Central memory CD4-positive, alpha-beta T cell (primary cell): ENCODE results near the gene CCT7.

ENCODE experiments used
- DNase-seq: peaks from one replicate; pipeline ENCODE4 v3.0.0; 2022

Gene CCT7

DNA sequence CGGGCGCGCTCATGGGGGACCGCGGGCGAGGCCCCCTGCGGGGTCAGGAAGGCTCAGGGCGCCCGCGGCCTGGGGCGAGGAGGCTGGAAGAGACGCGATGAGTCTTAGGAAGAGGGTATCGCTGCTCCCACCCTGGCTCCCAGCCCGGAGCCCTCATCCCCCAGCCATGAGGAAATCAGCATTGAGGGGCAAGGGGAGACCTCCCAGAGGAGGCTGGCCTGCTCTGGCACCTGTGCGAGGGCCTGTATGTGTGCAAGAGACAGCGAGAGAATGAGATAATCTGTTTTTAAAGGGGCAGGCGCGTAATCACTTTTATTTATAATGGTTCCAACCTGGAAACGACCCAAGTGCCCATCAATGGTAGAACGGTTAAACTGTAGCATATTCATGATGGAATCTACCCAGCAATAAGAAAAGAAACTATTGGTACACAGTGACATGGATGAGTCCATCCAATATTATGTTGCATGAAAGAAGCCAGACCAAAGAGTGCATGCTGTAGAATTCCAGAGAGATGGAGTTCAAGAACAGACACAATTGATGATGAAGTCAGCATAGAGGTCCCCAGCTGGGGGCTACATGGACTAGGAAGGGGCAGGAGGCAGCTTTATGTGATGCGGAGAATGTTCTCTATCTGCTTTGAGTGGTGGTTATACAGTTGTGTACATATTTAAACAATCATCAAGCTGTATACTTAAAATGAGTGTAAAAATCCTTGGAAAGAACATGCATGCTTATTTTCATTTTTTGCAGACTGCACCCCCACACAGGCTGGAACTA lies 35.8 kb downstream of the CCT7 start:
- no peak for DNase-seq

DNA sequence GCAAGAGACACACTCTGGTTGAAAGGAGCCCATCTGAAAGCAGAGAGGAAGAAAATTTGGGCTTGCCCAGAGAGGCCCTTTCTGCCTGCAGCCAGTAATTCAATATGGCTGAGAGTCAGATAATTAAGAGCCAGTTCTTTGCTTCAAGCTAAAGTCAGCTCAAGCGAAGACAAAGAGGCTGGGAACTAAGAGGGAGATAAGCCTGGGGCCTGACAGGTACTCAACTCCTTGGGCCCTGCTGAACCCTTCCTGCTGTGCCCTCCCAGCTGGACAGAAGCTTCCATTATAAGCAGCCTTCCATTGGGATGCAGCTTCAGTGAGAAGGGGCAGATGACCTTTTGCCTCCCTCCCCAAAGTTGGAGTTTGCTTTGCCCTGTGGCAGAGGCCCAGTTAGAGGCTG lies 38.2 kb downstream of the CCT7 start:
- no peak for DNase-seq

DNA sequence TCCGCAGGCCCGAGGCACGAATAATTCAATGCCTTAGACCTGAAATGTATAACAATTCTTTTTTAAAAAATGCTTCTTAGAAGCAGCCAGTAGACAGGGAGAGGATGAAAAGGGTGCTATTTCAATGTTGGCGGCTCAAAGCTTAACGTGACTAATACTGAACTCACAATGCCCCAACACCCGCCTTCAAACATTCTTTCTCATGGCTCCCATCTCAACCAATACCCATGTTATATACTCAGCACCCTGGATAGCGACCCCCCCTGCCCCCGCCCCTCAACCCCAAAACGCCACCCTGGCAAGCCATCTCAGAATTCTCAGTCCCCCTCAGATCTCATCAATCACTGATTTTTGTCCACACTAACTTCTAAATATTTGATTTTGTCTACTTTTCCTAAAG lies 45.7 kb downstream of the CCT7 start:
- no peak for DNase-seq

DNA sequence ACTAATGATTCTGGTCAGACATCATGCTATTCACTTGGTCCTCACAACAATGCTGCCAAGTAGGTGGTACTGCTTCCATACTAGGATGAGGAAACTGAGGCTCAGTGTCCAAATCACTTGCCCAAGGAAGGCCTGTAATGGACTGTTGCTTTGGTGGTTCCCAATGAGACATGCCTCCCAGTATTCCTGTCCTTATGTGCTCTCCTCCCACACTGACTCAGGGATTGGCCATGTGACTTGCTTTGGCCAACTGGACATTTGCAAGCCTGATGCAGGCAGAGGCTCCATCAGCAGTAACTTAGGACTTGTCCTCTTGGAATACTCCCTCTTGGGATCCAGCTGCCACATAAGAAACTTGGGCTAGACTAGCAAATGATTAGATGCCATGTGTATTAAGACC lies 47.1 kb downstream of the CCT7 start:
- no peak for DNase-seq

DNA sequence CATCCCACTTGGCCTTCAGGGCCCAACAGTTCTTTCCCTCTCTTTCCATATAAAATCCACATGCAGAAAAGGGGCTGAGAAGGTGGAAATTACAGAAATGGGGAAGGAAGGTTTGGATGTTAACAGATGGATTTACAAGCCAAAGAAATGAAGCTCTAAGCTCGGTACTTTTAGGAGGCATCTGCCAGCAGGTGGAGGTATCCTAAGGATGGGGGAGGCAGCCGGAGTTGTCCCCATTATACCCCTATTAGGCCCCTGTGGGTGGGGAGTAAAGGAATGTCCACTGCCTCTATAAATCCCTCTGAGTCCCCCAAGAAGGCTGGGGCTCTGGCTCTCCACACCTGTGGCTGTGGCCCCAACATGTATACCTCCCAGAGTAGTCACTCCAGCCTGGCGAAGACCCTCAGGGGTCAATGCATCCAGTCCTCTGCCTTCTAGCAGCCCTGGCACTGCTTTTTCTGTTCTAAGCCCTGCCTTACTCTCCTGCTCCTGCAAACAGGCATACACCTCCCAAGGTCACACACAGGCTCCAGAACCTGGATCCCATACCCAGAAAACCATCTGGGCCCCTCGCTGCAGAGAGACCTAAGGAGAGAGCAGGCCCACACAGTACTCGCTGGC lies 48.9 kb downstream of the CCT7 start:
- DNase-seq, result no peak

DNA sequence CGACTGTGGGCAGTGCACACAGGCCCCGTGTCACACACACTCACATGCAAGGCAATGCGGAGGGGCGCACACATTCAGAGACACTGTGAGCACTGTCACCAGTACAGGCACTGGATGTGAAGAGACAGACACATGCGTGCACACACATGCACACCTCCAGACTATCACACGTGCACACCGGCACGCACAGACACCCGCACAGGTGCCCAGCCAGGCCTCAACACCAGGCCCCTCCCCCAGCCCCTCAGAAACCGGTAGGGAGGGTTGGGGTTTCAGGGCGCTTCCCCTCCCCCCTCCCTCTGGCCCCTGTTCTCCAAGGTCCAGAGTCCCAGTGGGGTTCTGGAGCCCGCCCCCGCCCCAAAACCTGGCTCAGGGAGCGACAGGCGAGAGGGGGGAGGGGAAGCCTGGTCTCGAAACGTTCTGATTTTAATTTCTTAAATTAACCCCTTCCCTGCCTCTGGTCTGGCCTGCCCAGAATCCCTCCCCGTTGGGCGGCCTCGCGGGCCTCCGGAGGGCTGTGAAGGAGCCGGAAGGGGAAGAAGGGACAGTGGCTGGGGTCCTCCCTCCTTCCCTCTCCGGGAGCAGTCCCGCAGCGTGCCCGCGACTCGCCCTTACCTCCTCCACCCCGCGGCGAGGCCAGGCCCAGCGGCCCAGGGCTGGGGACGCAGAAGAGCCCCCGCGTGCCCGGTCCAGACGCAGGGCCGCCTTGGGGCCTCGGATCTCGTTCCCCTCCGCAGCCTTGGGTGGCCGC lies 49.6 kb downstream of the CCT7 start:
- DNase-seq, result no peak

DNA sequence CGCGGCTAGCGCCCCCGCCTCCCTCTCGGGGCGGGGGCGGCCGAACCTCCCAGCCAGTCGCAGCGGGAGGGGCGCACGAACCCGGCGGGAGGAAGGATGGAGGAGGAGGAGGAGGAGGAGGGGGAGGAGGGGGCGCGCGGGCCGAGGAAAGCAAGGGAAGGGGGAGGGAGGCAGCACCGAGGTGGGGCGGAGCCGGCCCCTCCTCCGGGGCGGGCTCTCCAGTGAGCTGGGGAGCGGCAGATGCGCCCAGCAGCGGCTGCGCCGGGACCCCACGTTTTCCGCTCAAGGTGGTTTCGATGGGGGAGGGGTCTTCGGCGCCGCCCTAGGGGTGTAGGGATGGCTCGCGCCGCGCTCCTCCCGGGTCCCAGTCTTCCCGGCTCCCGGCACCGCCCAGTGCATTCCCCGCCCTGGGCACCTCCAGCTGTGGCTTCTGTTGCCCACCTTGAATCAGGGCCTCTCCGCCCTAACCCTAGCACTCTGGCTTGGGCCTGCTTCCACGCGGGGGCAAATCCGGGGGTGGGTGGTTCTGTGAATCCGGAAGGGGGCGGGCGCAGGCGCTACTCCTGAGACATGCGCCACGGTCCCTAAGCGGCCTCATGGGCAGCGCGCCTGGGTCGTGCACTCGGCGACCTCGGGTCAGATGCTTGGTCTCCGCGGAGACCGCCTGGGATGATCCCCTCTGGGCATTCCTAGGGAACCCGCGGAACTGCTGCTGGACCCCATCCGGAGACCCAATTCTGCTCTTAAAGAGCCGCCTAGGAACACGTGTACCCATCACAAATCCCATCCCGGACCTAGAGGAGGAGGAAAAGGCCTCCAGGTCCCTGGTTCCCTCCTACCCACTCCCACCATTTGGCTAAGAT lies 50.4 kb downstream of the CCT7 start, which contains the start of gene FBXO41:
TSS of gene FBXO41 (minus strand) at position 183 of the 863 bp plus-strand sequence. CDS start 14,848 bp downstream, outside the sequence.
- peak; percentile 44 for DNase-seq

- no peak for DNase-seq
These were observed 51.1 kb downstream of the CCT7 start for GRCh38 chr2:73285159-73285739.

DNA sequence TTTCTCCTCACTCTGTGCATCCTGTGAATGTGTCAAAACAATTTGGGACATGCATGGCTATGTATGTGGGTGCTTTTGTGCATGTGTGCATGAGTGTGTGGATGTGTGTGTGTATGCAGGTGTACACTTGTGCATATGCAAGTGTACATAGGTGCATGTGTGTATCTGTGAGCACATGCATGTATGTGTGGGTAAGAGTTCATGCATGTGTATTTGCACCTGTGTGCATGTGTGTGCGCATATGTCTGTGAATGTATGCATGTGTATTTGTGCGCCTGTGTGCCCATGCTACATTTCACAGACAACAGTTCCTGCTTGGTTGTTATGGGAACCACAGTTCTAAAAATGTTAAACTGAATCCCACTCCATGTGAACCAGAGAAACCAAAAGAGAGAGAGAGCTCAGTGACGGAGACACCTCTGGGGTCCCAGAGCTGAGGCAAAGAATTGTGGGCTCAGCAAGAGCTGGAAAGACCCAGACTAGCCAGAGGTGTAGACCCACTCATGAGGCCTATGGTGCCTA lies 52.1 kb downstream of the CCT7 start:
- DNase-seq, result no peak

DNA sequence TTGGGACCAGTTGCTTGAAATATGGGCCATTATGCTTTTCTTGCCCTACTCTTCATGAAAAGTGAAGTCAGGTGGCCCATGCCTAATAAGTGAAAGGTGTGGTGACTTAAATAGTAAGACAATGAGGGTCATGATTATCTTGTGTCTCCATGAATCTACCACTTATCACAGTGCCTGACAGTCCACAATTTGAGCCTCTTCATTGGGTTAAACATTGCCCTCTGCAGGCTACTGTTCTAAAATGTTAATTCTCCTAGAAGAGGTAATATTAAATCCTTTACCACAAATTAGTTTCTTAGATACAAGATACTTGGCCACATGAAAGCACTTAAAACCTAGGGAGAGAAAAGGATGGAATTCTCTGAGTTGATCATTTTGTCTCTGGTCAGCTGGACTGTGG lies 55.2 kb downstream of the CCT7 start:
- no peak for DNase-seq

DNA sequence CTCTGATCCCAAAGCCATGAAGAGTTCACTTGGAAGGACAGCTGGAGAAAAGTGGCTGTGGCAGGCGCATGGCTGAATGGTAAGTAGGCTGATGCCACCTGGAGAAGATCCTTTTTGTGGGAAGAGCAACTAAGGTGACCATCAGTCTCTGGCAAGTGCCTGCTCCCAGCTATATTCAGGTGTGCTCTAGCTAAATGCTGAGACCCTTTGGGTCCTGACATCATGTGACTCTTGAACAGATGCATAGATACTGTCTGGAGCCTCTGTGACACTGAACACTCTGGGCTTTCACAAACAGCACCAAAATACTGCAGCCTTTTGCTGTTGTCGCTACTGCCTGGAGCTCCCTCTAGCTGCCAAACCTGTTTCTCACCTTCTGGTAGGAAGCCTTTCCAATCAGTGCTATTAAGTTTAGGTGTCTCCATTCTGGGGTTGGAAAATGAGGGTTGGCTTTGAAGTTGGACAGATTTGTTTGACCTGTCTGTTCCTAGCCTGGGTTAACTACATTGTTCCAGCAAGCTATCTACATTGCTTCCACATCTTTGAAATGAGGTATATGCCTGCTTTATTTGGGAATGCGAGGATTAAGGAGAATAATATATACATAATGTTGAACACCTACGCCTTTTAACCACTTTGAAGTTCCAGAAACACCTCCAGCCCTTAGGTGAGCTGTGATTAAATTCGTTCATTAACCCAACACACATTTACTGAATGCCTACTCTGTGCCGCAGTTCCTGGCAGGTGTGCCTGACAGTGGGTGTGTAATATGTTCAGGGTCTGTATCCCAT lies 56.1 kb downstream of the CCT7 start:
- DNase-seq, result no peak

DNA sequence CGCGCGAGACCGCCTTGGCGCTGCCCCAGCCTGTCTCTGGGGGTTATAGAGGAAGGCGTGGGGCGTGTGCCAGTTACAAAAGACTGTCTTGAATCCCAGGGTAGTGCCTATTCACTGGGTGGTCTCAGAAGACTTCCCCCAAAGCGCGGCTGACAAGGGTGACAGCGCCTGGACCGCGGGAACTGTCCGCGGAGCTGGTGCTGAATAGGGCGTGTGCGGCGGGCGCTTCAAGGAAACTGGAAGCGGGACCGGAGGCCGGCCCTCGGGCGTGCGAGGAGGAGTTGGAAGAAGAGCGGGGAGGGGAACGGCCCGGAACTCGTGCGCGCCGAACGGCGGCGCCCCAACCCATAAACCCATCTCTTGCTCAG lies 57.0 kb downstream of the CCT7 start:
- DNase-seq, result peak; percentile 51

- DNase-seq, result no peak
These were observed 57.6 kb downstream of the CCT7 start for GRCh38 chr2:73291461-73292315.

GRCh38 chr2:73292316-73292905 lies 58.3 kb downstream of the CCT7 start:
- no peak for DNase-seq

DNA sequence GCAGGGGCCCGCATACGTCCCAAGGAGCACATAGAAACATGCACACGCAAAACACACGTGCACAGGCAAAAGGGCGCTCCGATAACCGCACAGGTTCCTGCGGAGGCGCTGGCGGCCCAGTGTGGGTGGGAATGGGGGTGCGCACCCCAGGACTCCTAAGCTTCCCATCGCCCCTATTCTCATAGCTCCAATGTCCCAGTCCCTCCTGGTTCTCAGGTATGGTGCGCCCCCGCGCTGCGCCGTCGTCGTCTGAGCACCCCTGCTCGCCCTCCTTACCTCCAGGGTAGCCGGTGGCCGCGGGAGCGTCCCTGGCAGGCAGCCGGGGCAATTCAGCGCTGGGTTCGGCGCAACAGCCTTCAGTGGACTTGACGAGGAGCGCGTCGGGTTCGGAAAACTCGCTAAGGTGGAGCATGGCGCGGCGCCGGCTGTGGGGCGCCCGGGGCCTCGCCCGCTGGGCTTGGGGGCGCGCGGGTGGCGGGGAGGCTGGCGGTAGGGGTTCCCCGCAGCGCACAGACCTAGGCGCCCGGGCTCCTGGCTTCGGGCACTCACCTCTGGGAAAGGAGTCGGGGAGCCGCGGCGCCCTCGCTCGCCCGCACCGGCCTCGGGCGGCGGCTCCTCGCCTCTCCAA lies 58.9 kb downstream of the CCT7 start:
- no peak for DNase-seq

GRCh38 chr2:73293534-73294171 lies 59.5 kb downstream of the CCT7 start, which contains the start of gene EGR4:
EGR4 (minus strand) TSS chr2:73293548; CDS start chr2:73293317, 231 bp downstream.
- peak; percentile 93 for DNase-seq

DNA sequence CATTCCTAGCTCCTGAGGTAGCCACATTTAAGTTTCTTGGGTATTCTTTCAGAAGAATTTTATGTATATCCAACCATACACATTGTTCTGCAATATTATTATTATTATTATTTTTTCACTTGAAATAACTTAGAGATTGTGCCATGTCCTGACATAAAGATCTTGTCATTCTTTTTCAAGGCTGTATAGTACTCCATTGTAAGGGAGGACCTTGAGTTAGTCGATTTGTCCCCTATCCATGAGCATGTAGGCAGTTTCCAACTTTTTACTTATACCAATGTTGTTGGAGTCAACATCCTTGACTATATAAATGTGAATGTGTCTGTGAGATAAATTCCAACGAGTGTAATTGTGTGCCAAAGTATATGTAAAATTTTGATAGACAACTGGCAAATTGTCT lies 60.1 kb downstream of the CCT7 start:
- no peak for DNase-seq

DNA sequence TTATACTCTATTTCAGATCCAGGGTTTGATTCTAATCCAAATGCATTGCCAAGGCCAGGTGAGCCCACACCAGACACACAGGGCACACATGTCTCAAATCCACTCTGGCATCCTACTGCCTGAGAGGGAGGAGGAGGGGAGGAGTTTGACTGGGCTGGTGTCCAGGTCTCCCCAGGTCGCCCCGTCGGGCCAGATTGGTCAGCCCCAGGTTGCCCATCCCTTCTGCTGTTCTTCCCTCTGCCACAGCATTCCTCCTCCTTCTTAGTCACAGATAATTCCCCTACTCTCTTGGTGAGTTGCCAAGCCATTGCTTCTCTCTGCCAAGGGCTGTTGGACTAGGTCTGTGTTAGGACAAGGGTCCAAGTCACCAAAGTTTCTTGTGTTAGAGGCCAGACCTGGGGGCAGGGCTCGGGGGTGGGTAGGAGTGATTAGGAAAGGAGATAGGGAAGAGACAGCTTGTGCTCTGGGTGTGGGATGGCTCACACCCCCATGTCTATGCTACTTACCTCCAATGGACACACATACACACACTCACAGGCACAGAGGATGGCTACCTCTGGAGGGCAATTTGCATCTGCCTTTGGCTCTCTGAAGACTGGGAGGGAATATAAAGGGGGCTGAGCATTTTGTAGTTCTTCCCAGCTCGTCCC lies 61.8 kb downstream of the CCT7 start:
- no peak for DNase-seq
